ENCODE measurements around the gene DENND1B. TPM values are rescaled to one million over a fixed set of nuclear protein-coding genes. Genes with fewer than 3 reads are reported as not detected.
A peak's percentile ranks its signal among the peaks of the same experiment; 100 is the strongest.

DENND1B gene
- total and polyA plus RNA-seq, 9 of the 15 experiments (the other 6 are each of a cell fraction or from before 2014, with no cell fraction given): 2.1 to 12.1 (median 7.5) TPM

DNA sequence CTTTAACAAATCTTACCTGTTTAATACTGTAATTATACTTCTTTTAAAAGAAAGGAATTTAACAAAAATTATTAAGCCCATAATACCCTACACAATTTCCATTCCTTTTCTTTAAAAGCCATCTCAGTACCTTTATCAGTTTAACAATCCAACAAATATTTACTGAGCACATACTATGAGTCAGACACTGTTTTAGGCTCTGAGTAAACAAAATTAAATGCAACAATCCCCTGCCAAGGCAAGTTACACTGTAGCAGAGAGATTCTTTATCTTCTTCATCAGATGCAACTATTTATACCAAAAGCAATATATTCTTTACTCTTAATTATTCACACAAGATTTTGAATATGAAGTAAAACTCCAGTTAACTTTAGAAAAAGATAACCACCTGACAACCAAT is 12.0 kb downstream of the DENND1B start:
- ATAC-seq: 0 out of 3 replicates have a peak, but pooled peaks have one; percentile 11
- BruUV-seq (replicated peaks): no TSS peak
- DNase-seq (ENCODE audit: extremely low read depth in 1 of 4, low spot score in 3 of 4): no peak
- H3K4me1 ChIP-seq (replicated peaks in 1 of 2; ENCODE audit: control insufficient read depth in 2 of 2, insufficient read depth in 2 of 2, low read length in 2 of 2): peaks cover 0 to 4% of the 10 kb centered on the region in 2 experiments; a peak in 1 of 5 replicates
- H3K27me3 ChIP-seq (ENCODE audit: control insufficient read depth in 2 of 2, insufficient read depth in 2 of 2, low read length in 2 of 2): no peaks in the 10 kb centered on the region
- no peak overlapping the region for H3K27ac ChIP-seq (ENCODE audit: extremely low read depth, low read depth, low read length)
- in situ Hi-C loops (cut with MboI) (no loop called here), intact Hi-C loops (cut with micrococcal nuclease) (no loop called here)
- no peak overlapping the region for H3K4me2 ChIP-seq (ENCODE audit: insufficient read depth, low read length)
- FAIRE-seq: no peak
- peaks cover 3% of the 10 kb centered on the region; the same call in 1 of the 3 replicates for H3K79me2 ChIP-seq (ENCODE audit: control insufficient read depth, insufficient read depth, low read length)
- H3K9ac ChIP-seq (ENCODE audit: insufficient read depth in 1 of 2, low read depth in 2 of 2, low read length in 2 of 2): no peak overlapping the region
- no peaks in the 10 kb centered on the region for H3K9me3 ChIP-seq (replicated peaks; ENCODE audit: control insufficient read depth, insufficient read depth, low read depth, low read length)
- CTCF ChIA-PET (ENCODE audit: low intra/inter-chr PET ratio): no interaction called here
- POLR2A ChIA-PET: interaction anchor here (0.5 to 1.7 kb wide), 4 partner anchors 9 to 99 kb away, joined by 3 to 5 read pairs (median 4); no protein-coding TSS in a partner anchor
- no peaks in the 10 kb centered on the region for H4K20me1 ChIP-seq (replicated peaks; ENCODE audit: control insufficient read depth, insufficient read depth, low read length)
- no peaks in the 10 kb centered on the region for H3K9me1 ChIP-seq (ENCODE audit: control insufficient read depth, insufficient read depth, low read length)
- H3K4me3 ChIP-seq: no peak overlapping the region
- H3K36me3 ChIP-seq (ENCODE audit: control insufficient read depth, insufficient read depth, low read length): peaks cover 8% of the 10 kb centered on the region; the same call in 2 of the 3 replicates
- no peak overlapping the region for H2AFZ ChIP-seq (ENCODE audit: low read depth, low read length)
- TF ChIP-seq ADNP (tag; IDR thresholded peaks at IDR 0.05) (peak; percentile 36; the same call in 1 of the 2 replicates), RBFOX2 (IDR thresholded peaks at IDR 0.05; ENCODE audit: low read depth, low read length) (no peak), STAT5B (CRISPR knock-in tag; IDR thresholded peaks at IDR 0.05) (no peak), DNMT1 (IDR thresholded peaks at IDR 0.05) (no peak), GTF2F1 (IDR thresholded peaks at IDR 0.05; ENCODE audit: low read depth, low read length) (no peak), FOXA3 (CRISPR knock-in tag; conservative IDR thresholded peaks at IDR 0.05 in 1 of 2, IDR thresholded peaks at IDR 0.05 in 1 of 2) (peak; percentile 52 to 80; a peak in 3 of 4 replicates), ETV6 (IDR thresholded peaks at IDR 0.05; ENCODE audit: borderline replicate concordance in 1 of 2, low read depth in 2 of 2, low read length in 1 of 2) (no peak), ETV6 (CRISPR knock-in tag; IDR thresholded peaks at IDR 0.05; ENCODE audit: borderline replicate concordance) (no peak), DPF2 (IDR thresholded peaks at IDR 0.05) (peak; percentile 18; the same call in 1 of the 2 replicates)
- TF ChIP-seq, protein P1, sequence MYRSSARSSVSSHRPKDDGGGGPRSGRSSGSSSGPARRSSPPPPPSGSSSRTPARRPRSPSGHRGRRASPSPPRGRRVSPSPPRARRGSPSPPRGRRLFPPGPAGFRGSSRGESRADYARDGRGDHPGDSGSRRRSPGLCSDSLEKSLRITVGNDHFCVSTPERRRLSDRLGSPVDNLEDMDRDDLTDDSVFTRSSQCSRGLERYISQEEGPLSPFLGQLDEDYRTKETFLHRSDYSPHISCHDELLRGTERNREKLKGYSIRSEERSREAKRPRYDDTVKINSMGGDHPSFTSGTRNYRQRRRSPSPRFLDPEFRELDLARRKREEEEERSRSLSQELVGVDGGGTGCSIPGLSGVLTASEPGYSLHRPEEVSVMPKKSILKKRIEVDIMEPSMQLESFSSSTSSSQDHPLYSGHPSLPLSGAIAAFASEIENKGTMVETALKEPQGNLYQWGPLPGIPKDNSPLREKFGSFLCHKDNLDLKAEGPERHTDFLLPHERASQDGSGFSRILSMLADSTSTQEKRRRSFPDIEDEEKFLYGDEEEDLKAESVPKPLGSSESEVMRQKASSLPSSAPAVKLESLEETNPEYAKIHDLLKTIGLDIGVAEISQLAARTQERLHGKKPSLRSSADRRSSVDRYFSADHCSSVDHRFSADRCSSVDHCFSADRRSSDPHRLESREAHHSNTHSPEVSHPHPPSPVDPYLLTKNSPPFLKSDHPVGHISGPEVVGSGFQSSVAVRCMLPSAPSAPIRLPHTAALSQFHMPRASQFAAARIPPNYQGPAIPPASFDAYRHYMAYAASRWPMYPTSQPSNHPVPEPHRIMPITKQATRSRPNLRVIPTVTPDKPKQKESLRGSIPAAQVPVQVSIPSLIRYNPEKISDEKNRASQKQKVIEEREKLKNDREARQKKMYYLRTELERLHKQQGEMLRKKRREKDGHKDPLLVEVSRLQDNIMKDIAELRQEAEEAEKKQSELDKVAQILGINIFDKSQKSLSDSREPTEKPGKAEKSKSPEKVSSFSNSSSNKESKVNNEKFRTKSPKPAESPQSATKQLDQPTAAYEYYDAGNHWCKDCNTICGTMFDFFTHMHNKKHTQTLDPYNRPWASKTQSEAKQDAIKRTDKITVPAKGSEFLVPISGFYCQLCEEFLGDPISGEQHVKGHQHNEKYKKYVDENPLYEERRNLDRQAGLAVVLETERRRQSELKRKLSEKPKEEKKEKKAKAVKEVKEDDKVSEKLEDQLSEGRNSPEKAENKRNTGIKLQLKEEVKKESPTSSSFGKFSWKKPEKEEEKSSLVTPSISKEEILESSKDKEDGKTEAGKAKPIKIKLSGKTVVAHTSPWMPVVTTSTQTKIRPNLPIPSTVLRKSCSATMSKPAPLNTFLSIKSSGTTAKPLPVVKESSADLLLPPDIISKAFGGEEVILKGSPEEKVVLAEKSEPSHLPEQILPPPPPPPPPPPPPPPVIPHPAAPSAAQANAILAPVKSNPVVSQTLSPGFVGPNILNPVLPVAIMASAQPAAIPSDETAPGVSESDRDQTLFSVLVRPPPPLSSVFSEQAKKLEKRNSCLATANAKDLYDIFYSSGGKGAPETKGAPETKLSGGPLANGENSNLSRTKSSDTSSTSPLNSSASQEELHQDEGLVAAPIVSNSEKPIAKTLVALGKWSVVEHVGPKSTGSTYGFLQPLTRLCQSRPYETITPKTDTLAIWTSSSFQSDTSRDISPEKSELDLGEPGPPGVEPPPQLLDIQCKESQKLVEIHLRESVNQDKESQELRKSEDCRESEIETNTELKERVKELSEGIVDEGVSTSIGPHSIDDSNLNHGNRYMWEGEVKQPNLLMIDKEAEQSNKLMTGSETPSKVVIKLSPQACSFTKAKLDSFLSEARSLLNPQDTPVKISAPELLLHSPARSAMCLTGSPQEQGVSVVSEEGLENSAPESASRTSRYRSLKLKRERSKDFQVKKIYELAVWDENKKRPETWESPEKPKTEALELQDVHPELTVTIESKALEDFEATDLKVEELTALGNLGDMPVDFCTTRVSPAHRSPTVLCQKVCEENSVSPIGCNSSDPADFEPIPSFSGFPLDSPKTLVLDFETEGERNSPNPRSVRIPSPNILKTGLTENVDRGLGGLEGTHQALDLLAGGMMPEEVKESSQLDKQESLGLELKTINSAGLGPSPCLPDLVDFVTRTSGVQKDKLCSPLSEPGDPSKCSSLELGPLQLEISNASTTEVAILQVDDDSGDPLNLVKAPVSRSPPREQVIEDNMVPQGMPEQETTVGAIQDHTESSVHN (IDR thresholded peaks at IDR 0.05; ENCODE audit: borderline replicate concordance in 1 of 2, low read depth in 1 of 2): no peak
- TF ChIP-seq, protein P2, sequence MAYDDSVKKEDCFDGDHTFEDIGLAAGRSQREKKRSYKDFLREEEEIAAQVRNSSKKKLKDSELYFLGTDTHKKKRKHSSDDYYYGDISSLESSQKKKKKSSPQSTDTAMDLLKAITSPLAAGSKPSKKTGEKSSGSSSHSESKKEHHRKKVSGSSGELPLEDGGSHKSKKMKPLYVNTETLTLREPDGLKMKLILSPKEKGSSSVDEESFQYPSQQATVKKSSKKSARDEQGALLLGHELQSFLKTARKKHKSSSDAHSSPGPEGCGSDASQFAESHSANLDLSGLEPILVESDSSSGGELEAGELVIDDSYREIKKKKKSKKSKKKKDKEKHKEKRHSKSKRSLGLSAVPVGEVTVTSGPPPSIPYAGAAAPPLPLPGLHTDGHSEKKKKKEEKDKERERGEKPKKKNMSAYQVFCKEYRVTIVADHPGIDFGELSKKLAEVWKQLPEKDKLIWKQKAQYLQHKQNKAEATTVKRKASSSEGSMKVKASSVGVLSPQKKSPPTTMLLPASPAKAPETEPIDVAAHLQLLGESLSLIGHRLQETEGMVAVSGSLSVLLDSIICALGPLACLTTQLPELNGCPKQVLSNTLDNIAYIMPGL (CRISPR knock-in tag; IDR thresholded peaks at IDR 0.05): no peak
